ENCODE data around the gene NQO2.
"Not testable (repeated sequence)": the region's sequence is repeated elsewhere in the genome, so short reads cannot be mapped to it uniquely, and the experiment has no call there.

NQO2 gene

GRCh38 chr6:3016473-3017280 lies 17.0 kb downstream of the NQO2 start:
- DNase-seq = no peak

- DNase-seq = no peak
Observed at GRCh38 chr6:3017304-3017703, 17.6 kb downstream of the NQO2 start.

- DNase-seq = no peak
Observed at GRCh38 chr6:3019065-3019464, 19.4 kb downstream of the NQO2 start.

- no peak for DNase-seq
Observed at GRCh38 chr6:3019749-3020320, 20.1 kb downstream of the NQO2 start.

GRCh38 chr6:3020976-3021598 lies 21.4 kb downstream of the NQO2 start:
- DNase-seq = not testable (repeated sequence)

- peak; percentile 14 for DNase-seq
Observed at GRCh38 chr6:3022765-3023662, 23.3 kb downstream of the NQO2 start.

- peak; percentile 85 for DNase-seq
Observed at GRCh38 chr6:3023663-3024483, 24.2 kb downstream of the NQO2 start.

- DNase-seq = no peak
Observed at GRCh38 chr6:3026791-3027626, 27.3 kb downstream of the NQO2 start.

GRCh38 chr6:3028156-3028555 lies 28.5 kb downstream of the NQO2 start:
- not testable (repeated sequence) for DNase-seq

GRCh38 chr6:3031857-3032640 lies 32.4 kb downstream of the NQO2 start:
- peak; percentile 38 for DNase-seq

GRCh38 chr6:3032986-3033385 lies 33.3 kb downstream of the NQO2 start:
- DNase-seq = no peak

- DNase-seq = no peak
Observed at GRCh38 chr6:3033652-3034051, 34.0 kb downstream of the NQO2 start.

GRCh38 chr6:3035397-3035796 lies 35.7 kb downstream of the NQO2 start:
- DNase-seq = no peak

- DNase-seq = no peak
Observed at GRCh38 chr6:3036861-3037637, 37.4 kb downstream of the NQO2 start.

GRCh38 chr6:3037638-3038365 lies 38.1 kb downstream of the NQO2 start:
- DNase-seq = no peak

GRCh38 chr6:3039384-3039783 lies 39.7 kb downstream of the NQO2 start:
- DNase-seq = no peak

GRCh38 chr6:3041147-3041546 lies 41.5 kb downstream of the NQO2 start:
- DNase-seq = no peak

- DNase-seq = no peak
Observed at GRCh38 chr6:3041606-3042005, 41.9 kb downstream of the NQO2 start.

GRCh38 chr6:3045369-3045768 lies 45.7 kb downstream of the NQO2 start:
- DNase-seq = no peak
